ENCODE results near the gene DIP2C. TPM values are rescaled to one million over a fixed set of nuclear protein-coding genes. Genes with fewer than 3 reads are reported as not detected.

The DIP2C gene
- total and polyA plus RNA-seq, 3 donors from 2014 or later = 14.9 to 43.4 (median 30.1) TPM

- intact Hi-C loops (cut with DNase I; ENCODE audit: low total_unique reads) = no loop called here
- DNase-seq = no peak
- Histone ChIP-seq H3K36me3 (ENCODE audit: low read depth, missing control alignments) (no peaks in the 10 kb centered on the region), H3K4me3 (no peak overlapping the region), H3K4me1 (no peaks in the 10 kb centered on the region), H3K9me3 (no peaks in the 10 kb centered on the region), H3K27me3 (no peaks in the 10 kb centered on the region), H3K27ac (no peak overlapping the region)
- whole genome bisulfite sequencing, 2 donors = 91 to 94% methylated on average over 5 of the region's 5 CpGs
- TF ChIP-seq CTCF (IDR thresholded peaks at IDR 0.05) (no peak), POLR2A (IDR thresholded peaks at IDR 0.05) (no peak)
These were observed 410.8 kb downstream of the DIP2C start for GRCh38 chr10:278707-279106.

- H3K9me3 ChIP-seq = no peaks in the 10 kb centered on the region
- 96% methylated on average over 19 of the region's 19 CpGs; no CpG with 5 or more reads in 1 of the 2 donors for WGBS, 2 donors
These were observed 411.5 kb downstream of the DIP2C start for GRCh38 chr10:277963-278362.

GRCh38 chr10:275680-276079, 413.8 kb downstream of the DIP2C start:
- whole genome bisulfite sequencing, 2 donors = 97% methylated on average over 18 of the region's 18 CpGs
- no peak overlapping the region for H3K27ac ChIP-seq
- H3K4me3 ChIP-seq = no peak overlapping the region
- H3K36me3 ChIP-seq (ENCODE audit: low read depth, missing control alignments) = no peaks in the 10 kb centered on the region
- no peak for TF ChIP-seq CTCF (IDR thresholded peaks at IDR 0.05)
- no peak for TF ChIP-seq POLR2A (IDR thresholded peaks at IDR 0.05)
- no peak for DNase-seq
- H3K9me3 ChIP-seq = no peaks in the 10 kb centered on the region
- H3K4me1 ChIP-seq = no peaks in the 10 kb centered on the region
- intact Hi-C loops (cut with DNase I; ENCODE audit: low total_unique reads) = no loop called here
- no peaks in the 10 kb centered on the region for H3K27me3 ChIP-seq

More at GRCh38 chr10:277963-278362, 411.5 kb downstream of the DIP2C start:
- TF ChIP-seq POLR2A (IDR thresholded peaks at IDR 0.05) (no peak), CTCF (IDR thresholded peaks at IDR 0.05) (no peak)
- no peak overlapping the region for H3K27ac ChIP-seq
- no peaks in the 10 kb centered on the region for H3K36me3 ChIP-seq (ENCODE audit: low read depth, missing control alignments)
- intact Hi-C loops (cut with DNase I; ENCODE audit: low total_unique reads) = no loop called here
- H3K4me1 ChIP-seq = no peaks in the 10 kb centered on the region
- H3K4me3 ChIP-seq = no peak overlapping the region
- DNase-seq = no peak
- no peaks in the 10 kb centered on the region for H3K27me3 ChIP-seq

- Histone ChIP-seq H3K36me3 (ENCODE audit: low read depth, missing control alignments) (no peaks in the 10 kb centered on the region), H3K27ac (no peak overlapping the region), H3K27me3 (no peaks in the 10 kb centered on the region), H3K4me3 (no peak overlapping the region), H3K4me1 (no peaks in the 10 kb centered on the region), H3K9me3 (no peaks in the 10 kb centered on the region)
- TF ChIP-seq CTCF (IDR thresholded peaks at IDR 0.05) = no peak
- TF ChIP-seq POLR2A (IDR thresholded peaks at IDR 0.05) = no peak
- intact Hi-C loops (cut with DNase I; ENCODE audit: low total_unique reads) = no loop called here
- no peak for DNase-seq
- 55 to 77% methylated on average over 2 of the region's 2 CpGs for WGBS, 2 donors
These were observed 414.6 kb downstream of the DIP2C start for GRCh38 chr10:274866-275265.

- Histone ChIP-seq H3K27ac (no peak overlapping the region), H3K27me3 (no peaks in the 10 kb centered on the region), H3K4me1 (no peaks in the 10 kb centered on the region), H3K9me3 (no peaks in the 10 kb centered on the region), H3K4me3 (no peak overlapping the region), H3K36me3 (ENCODE audit: low read depth, missing control alignments) (no peaks in the 10 kb centered on the region)
- intact Hi-C loops (cut with DNase I; ENCODE audit: low total_unique reads) = no loop called here
- DNase-seq = no peak
- no peak for TF ChIP-seq CTCF (IDR thresholded peaks at IDR 0.05)
- TF ChIP-seq POLR2A (IDR thresholded peaks at IDR 0.05) = no peak
- WGBS, 2 donors = 95% methylated on average over 16 of the region's 16 CpGs
These were observed 416.4 kb downstream of the DIP2C start for GRCh38 chr10:273088-273487.

All from testis (tissue), 3 donors.